Measurements from ENCODE around the gene PRKN.

GRCh38 chr6:161663682-161664081, 1063.9 kb downstream of the PRKN start:
- TF ChIP-seq CTCF (IDR thresholded peaks at IDR 0.05; ENCODE audit: borderline replicate concordance, extremely low read depth, low read length, poor library complexity, severe bottlenecking) (no peak), EZH2 (IDR thresholded peaks at IDR 0.05; ENCODE audit: borderline replicate concordance, low read depth, low read length, severe bottlenecking) (no peak)

Data from DND-41 (cell line).